ENCODE results near the gene EFCAB5. TPM values are rescaled to one million over a fixed set of nuclear protein-coding genes. Genes with fewer than 3 reads are reported as not detected.

Gene EFCAB5
- total and polyA plus RNA-seq, 2 of the 13 experiments (the other 11 are each of a cell fraction or from before 2014, with no cell fraction given) = 0.15 TPM; not detected in 1

DNA sequence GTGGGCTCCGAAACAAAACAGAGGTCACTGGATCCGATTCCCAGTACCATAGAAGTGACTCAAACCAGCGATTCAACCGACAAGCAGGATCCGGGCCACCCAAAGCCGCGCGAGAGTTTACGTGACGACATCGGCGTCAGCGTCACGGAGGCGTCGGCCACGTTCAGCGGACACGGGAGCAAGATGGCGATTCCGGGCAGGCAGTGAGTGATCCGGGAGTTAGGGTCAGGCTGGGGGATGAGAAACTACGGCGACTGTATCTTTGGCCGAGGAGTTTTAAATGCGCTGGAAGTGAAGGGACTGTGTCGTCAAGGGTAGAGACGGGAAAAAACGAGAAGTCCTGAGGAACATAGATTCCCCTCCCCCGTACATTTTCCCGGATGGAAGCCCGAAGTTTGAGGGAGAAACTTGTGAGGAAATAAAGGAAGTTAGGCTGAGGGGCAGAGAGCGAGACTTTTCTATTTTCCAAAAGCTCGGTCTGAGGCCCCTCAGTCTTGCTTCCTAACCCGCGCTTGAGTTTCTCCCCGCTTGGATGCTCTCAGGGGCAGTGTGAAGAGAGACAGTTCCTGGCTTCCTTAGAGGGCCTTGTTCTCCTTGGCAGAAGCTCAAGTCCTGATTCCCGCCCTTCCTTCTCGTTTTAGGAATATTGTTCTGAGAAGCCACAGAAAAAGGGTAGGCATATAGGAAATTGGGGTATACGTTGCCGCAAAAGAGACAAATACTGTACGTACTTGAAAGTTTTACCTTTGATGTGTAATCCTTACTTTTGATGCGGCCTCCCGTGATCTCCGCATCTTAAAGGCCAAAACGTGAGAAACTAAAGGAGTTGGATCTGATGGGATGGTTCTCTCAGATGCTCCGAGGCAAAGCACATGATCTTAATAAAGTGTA lies 175.5 kb downstream of the EFCAB5 start, which contains the start of gene NSRP1 (continued):
- TF ChIP-seq THAP8 (CRISPR knock-in tag; IDR thresholded peaks at IDR 0.05; ENCODE audit: borderline replicate concordance) = no peak
- TF ChIP-seq ZNF124 (CRISPR knock-in tag; IDR thresholded peaks at IDR 0.05) = peak; percentile 62
- TF ChIP-seq MTF1 (CRISPR knock-in tag; IDR thresholded peaks at IDR 0.05) = no peak
- no peak for TF ChIP-seq NFE2 (CRISPR knock-in tag; IDR thresholded peaks at IDR 0.05)
- no peak for TF ChIP-seq RFX3 (CRISPR knock-in tag; IDR thresholded peaks at IDR 0.05)
- TF ChIP-seq, protein P1, sequence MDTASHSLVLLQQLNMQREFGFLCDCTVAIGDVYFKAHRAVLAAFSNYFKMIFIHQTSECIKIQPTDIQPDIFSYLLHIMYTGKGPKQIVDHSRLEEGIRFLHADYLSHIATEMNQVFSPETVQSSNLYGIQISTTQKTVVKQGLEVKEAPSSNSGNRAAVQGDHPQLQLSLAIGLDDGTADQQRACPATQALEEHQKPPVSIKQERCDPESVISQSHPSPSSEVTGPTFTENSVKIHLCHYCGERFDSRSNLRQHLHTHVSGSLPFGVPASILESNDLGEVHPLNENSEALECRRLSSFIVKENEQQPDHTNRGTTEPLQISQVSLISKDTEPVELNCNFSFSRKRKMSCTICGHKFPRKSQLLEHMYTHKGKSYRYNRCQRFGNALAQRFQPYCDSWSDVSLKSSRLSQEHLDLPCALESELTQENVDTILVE (CRISPR knock-in tag; IDR thresholded peaks at IDR 0.05) = 0 out of 2 replicates have a peak, but pooled peaks have one; percentile 57
- TF ChIP-seq SAP130 (CRISPR knock-in tag; IDR thresholded peaks at IDR 0.05; ENCODE audit: low read depth) = peak; percentile 85
- peak; percentile 56 for TF ChIP-seq ZNF331 (CRISPR knock-in tag; IDR thresholded peaks at IDR 0.05)
- TF ChIP-seq YEATS4 (CRISPR knock-in tag; IDR thresholded peaks at IDR 0.05; ENCODE audit: borderline replicate concordance) = peak; percentile 84
- TF ChIP-seq RBM22 (optimal IDR thresholded peaks at IDR 0.05; ENCODE audit: low read length) = peak; percentile 46
- no peak for TF ChIP-seq ZNF160 (CRISPR knock-in tag; IDR thresholded peaks at IDR 0.05)
- no peak for TF ChIP-seq ZFP36 (IDR thresholded peaks at IDR 0.05; ENCODE audit: borderline replicate concordance, low read depth, low read length, partially characterized antibody)
- peak; percentile 86 for TF ChIP-seq PHF20 (CRISPR knock-in tag; IDR thresholded peaks at IDR 0.05)
- no peak for TF ChIP-seq TRAFD1 (CRISPR knock-in tag; IDR thresholded peaks at IDR 0.05; ENCODE audit: borderline replicate concordance)
- TF ChIP-seq ARID3A (IDR thresholded peaks at IDR 0.05; ENCODE audit: low read depth, low read length) = no peak
- no peak for TF ChIP-seq SP1 (IDR thresholded peaks at IDR 0.05)
- no peak for TF ChIP-seq SP1 (CRISPR knock-in tag; IDR thresholded peaks at IDR 0.05)
- TF ChIP-seq, protein P2, sequence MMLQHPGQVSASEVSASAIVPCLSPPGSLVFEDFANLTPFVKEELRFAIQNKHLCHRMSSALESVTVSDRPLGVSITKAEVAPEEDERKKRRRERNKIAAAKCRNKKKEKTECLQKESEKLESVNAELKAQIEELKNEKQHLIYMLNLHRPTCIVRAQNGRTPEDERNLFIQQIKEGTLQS (CRISPR knock-in tag; IDR thresholded peaks at IDR 0.05) = 0 out of 2 replicates have a peak, but pooled peaks have one; percentile 23
- no peak for TF ChIP-seq PTBP1 (IDR thresholded peaks at IDR 0.05; ENCODE audit: low read depth, low read length, poor library complexity, severe bottlenecking)
- peak; percentile 55; the same call in 1 of the 2 replicates for TF ChIP-seq SRY (CRISPR knock-in tag; IDR thresholded peaks at IDR 0.05)
- TF ChIP-seq MXD1 (CRISPR knock-in tag; IDR thresholded peaks at IDR 0.05) = peak; percentile 49; the same call in 1 of the 2 replicates
- TF ChIP-seq, protein P3, sequence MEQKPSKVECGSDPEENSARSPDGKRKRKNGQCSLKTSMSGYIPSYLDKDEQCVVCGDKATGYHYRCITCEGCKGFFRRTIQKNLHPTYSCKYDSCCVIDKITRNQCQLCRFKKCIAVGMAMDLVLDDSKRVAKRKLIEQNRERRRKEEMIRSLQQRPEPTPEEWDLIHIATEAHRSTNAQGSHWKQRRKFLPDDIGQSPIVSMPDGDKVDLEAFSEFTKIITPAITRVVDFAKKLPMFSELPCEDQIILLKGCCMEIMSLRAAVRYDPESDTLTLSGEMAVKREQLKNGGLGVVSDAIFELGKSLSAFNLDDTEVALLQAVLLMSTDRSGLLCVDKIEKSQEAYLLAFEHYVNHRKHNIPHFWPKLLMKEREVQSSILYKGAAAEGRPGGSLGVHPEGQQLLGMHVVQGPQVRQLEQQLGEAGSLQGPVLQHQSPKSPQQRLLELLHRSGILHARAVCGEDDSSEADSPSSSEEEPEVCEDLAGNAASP (CRISPR knock-in tag; IDR thresholded peaks at IDR 0.05; ENCODE audit: borderline replicate concordance) = peak; percentile 19; the same call in 1 of the 2 replicates
